ENCODE results near the gene RTN4. TPM values are rescaled to one million over a fixed set of nuclear protein-coding genes. Genes with fewer than 3 reads are reported as not detected.

RTN4 gene
- polyA plus RNA-seq, 1 donor: 669 TPM

- no peak for DNase-seq (ENCODE audit: low read depth)
These were observed 100.8 kb downstream of the RTN4 start for GRCh38 chr2:54949431-54949830.

- no peak for DNase-seq (ENCODE audit: low read depth)
These were observed 102.1 kb downstream of the RTN4 start for GRCh38 chr2:54948120-54948519.

DNA sequence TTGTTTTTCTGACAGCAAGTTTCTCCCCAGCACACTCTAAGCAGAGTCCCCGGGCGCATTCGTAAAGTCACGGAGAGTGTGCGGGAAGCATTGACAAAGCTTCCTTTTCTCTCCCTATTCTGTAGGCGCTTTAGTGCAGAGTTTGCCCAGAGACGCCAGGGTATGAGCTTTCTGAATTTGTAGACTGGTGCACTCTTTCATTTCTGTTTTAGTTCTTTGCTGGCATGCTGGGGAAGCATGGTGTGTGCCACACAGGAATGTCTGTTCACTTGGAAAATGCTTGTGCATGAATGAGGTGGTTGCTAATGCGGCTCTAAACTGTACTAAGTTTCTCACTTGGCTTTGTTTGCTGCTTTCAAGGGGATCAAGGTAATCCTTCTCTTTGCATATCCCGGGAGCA lies 102.6 kb downstream of the RTN4 start:
- no peak for DNase-seq (ENCODE audit: low read depth)

DNA sequence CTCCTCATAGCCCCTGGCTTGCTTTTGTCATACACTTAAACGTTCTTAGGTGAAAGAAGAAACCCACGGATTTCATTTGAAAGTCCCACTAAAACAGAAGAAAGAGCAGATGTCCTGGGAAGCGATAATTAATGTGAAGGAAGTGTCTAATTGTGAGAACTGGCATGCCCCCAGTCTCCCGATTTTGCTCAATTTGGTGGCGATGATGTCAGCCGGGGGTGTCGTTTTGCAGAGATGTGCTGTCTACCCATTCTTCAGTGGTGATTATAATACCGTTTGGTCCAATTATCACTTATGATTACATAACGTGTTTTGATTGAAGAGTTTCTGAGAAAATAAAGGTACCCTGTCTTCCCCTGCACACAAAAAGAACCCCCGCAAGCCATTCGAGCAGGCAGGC lies 103.1 kb downstream of the RTN4 start:
- DNase-seq (ENCODE audit: low read depth): no peak

DNA sequence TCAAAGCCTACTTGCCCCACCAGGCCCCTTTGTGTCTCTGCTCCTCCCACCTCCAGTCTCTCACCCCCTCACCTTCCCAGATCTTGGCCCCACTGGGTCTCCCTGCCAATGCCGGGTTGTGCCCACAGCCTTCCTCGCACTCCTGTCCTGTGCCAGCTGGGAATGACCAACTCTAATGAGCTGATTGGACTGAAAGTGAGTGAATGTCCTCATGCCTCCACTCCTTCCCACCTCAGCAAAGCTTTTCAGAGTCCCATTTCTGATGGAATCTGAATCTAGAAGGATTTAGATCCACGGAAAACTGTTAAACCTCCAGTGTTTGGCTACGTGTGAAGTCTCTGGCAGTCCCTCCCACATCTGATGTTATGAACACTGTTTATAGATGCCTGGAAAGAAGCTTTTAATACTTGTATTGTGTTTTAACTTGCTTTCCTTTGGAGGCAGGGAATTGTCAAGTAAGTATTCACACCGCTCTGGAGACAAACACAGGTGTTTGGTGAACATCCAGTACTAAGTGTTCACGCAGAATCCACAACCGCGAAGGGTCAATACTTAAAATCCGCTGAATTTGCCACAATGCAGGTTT lies 103.9 kb downstream of the RTN4 start:
- DNase-seq (ENCODE audit: low read depth): no peak

- DNase-seq (ENCODE audit: low read depth): no peak
These were observed 104.6 kb downstream of the RTN4 start for GRCh38 chr2:54945391-54946219.

- DNase-seq (ENCODE audit: low read depth): no peak
These were observed 105.4 kb downstream of the RTN4 start for GRCh38 chr2:54944724-54945326.

GRCh38 chr2:54942373-54942772 lies 107.9 kb downstream of the RTN4 start:
- no peak for DNase-seq (ENCODE audit: low read depth)

DNA sequence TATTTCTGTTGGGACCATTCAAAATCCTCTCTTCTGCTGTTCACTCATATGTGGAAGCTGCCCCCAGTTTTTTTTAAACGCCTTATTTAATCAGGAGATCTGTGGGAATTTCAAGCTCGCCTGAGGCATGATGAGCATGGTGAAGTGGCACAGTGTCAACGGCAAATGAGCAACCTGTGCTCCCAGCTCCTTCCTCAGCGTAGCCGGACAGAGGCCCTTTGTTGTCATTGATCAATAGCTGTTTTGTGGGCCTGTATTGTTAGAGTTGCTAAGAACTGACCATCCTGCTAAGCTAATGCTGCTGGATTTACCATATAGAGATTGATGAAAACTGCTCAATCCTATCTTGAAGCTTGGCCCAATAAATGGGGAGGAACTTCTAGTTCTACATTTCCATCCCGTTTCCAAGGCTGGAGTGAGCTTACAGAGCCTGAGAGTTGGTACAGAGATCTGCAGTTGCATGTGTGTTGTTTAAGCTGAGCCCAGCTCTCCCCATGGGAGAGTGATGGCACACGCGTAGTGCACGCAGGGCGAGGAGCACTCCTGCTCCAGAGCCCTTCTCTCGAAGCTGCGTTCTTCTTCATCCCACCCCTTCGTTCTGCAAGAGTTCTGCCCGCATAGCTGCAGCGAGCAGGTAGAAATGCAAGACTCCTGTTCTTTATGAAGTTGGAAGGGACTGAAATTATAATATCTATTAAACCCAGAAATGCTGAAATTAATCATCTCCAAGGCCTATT lies 108.8 kb downstream of the RTN4 start:
- DNase-seq (ENCODE audit: low read depth): no peak

DNA sequence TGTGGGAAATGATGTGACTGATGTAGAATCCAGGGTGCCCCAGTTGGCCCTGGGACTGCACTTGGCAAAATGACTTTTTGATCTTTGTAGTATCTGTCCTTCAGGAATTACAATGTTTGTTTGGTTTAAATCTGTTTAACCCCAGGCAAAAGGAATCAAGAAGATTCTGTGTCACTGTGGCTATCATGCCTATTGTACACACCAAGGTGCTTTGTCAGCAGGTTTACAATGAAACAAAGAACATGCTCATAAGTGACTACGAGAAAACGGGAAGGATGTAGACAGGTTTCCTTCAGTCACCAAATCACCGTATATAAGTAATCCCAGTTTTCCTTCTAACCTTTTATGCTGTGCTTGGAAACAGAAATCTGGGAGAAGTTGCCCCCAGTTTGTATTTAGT lies 109.5 kb downstream of the RTN4 start:
- DNase-seq (ENCODE audit: low read depth): no peak

DNA sequence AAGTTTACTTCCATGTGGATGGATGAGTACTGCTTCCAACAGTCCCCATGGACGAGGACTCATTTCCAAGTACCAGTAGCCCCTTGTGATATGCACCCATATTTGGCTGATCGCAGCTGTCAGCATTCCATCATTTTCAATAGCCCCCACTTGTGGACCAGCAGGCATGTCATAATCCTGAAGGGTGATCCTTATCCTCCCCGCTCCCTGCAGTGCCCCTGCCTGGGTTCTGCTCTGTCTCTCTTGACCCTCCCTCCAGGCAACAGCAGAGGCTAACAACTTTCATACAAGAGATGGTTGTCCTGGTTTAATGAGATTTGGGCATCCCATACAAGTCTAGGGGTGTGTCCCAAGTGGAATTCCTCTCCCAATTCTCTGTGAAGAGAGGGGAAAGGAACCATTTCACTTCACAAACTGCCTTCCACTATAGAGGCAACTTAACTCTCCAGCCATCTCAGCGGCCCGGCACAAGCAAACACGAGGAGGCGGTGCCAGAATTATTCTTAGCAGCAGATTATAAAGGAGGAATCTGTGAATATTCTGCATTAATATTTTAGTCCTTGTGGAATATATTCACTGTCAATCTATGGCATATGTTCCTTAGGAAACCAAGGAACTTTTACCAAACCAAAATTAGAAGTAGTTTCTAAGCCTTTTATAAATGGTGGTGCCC lies 110.7 kb downstream of the RTN4 start:
- DNase-seq (ENCODE audit: low read depth): no peak

- DNase-seq (ENCODE audit: low read depth): no peak
These were observed 113.5 kb downstream of the RTN4 start for GRCh38 chr2:54936766-54937165.

DNA sequence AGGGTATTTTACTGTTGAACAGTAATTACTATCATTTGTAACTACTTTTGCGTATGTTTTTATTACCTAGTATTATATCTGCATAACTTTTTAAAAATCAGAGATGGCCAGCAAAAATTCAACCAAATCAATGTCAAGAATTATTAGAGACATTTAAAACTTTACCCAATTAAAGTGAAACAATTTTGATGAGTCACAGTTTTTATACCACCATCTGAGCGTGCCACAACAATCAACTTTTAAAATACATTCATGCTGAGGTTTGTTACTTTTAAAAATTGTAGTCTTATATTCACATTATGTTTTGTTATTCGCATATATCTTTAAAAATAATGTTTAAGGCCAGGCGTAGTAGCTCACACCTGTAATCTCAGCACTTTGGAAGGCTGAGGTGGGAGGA lies 114.9 kb downstream of the RTN4 start:
- no peak for DNase-seq (ENCODE audit: low read depth)

DNA sequence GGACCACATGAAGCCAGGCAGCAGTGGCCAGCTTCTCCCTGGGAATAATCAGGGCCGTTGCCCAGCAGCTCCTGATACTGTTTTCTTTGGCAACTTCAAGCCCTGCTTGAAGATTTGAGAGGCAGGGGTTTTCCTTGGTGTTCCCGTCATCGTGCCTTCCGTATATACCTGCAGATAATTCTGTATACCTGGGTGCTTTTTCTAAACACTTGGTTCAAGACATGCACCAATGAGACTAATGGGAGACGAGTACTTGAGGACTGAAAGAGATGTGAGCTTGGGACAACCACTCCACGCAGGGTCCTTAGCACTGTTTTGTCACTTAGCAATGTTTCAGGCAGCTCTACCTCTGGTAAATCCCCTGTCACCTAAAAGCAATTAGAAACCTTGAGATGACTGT lies 118.8 kb downstream of the RTN4 start:
- DNase-seq (ENCODE audit: low read depth): no peak

DNA sequence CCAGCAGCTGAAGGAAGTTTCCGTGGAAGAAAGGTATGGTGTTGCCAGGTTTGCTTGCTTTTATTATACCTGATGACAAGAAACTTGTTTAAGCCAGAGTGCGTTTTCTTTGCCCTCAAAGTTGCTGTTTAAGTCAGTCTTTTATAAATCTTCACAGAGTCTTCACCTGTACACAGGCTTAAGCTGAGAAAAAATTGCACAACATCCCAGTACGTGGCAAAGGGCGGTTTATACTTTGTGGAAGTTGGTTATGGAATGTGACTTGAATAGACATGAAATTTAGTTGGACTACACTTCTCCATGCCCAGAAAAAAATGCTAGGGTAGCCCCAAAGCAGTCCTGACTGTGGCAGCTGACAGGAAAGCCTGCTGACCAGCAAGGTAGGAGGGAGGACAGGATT lies 121.5 kb downstream of the RTN4 start:
- DNase-seq (ENCODE audit: low read depth): no peak

- DNase-seq (ENCODE audit: low read depth): no peak
These were observed 122.3 kb downstream of the RTN4 start for GRCh38 chr2:54927751-54928615.

- no peak for DNase-seq (ENCODE audit: low read depth)
These were observed 123.0 kb downstream of the RTN4 start for GRCh38 chr2:54927085-54927750.

- DNase-seq (ENCODE audit: low read depth): no peak
These were observed 125.2 kb downstream of the RTN4 start for GRCh38 chr2:54925022-54925421.

- DNase-seq (ENCODE audit: low read depth): no peak
These were observed 126.1 kb downstream of the RTN4 start for GRCh38 chr2:54924121-54924520.
